ENCODE measurements around the gene GLT1D1. TPM values are rescaled to one million over a fixed set of nuclear protein-coding genes. Genes with fewer than 3 reads are reported as not detected.

GLT1D1 gene
- total RNA-seq, 2 experiments from 2014 or later: 0.32 TPM; not detected in 1

GRCh38 chr12:128840862-128841468 lies 12.3 kb upstream of the GLT1D1 start:
- Histone ChIP-seq H3K9me3 (ENCODE audit: low read length) (no peaks in the 10 kb centered on the region), H3K4me2 (ENCODE audit: low read length) (peak overlapping the region; percentile 70), H2AFZ (ENCODE audit: low read length) (no peak overlapping the region), H3K79me2 (ENCODE audit: insufficient read depth, low read depth, low read length) (no peaks in the 10 kb centered on the region), H3K36me3 (ENCODE audit: insufficient read depth, low read length) (no peaks in the 10 kb centered on the region), H3K4me1 (ENCODE audit: insufficient read depth, low read length, poor library complexity, severe bottlenecking) (peaks cover 33% of the 10 kb centered on the region), H3K27ac (ENCODE audit: low read depth, low read length, poor library complexity, severe bottlenecking) (peak overlapping the region; percentile 15), H3K4me3 (ENCODE audit: low read depth, low read length, poor library complexity, severe bottlenecking) (peak overlapping the region; percentile 26), H4K20me1 (ENCODE audit: insufficient read depth, low read length) (no peaks in the 10 kb centered on the region), H3K9me2 (ENCODE audit: insufficient read depth, low read length) (no peaks in the 10 kb centered on the region)
- no TSS peak for BruUV-seq (replicated peaks)
- ChIA-PET CTCF (ENCODE audit: unreplicated experiment) (no interaction called here), POLR2A (interaction anchor here (0.7 to 1.4 kb wide), 6 partner anchors 11 to 25 kb away, joined by 3 to 9 read pairs (median 3); no protein-coding TSS in a partner anchor)
- intact Hi-C loops (cut with micrococcal nuclease; ENCODE audit: unreplicated experiment): loop anchor here (1.0 kb wide), 1 partner anchor 11 kb away; no protein-coding TSS in a partner anchor
- DNase-seq (ENCODE audit: low spot score): peak; percentile 64
- TF ChIP-seq EZH2phosphoT487 (IDR thresholded peaks at IDR 0.05; ENCODE audit: borderline replicate concordance, low read depth, low read length): no peak

GRCh38 chr12:128842579-128842978 lies 10.7 kb upstream of the GLT1D1 start:
- H3K79me2 ChIP-seq (ENCODE audit: insufficient read depth, low read depth, low read length): no peaks in the 10 kb centered on the region
- H3K9me3 ChIP-seq (ENCODE audit: low read length): no peaks in the 10 kb centered on the region
- H3K4me2 ChIP-seq (ENCODE audit: low read length): no peak overlapping the region
- no peaks in the 10 kb centered on the region for H3K36me3 ChIP-seq (ENCODE audit: insufficient read depth, low read length)
- TF ChIP-seq CTCF (conservative IDR thresholded peaks at IDR 0.05; ENCODE audit: low read length) (no peak), EZH2phosphoT487 (IDR thresholded peaks at IDR 0.05; ENCODE audit: borderline replicate concordance, low read depth, low read length) (no peak)
- no peak for DNase-seq (ENCODE audit: low spot score)
- ChIA-PET POLR2A (interaction anchor here (0.6 kb wide), 1 partner anchor 111 kb away, joined by 3 read pairs; no protein-coding TSS in a partner anchor), CTCF (ENCODE audit: unreplicated experiment) (no interaction called here)
- intact Hi-C loops (cut with micrococcal nuclease; ENCODE audit: unreplicated experiment): no loop called here
- H3K4me1 ChIP-seq (ENCODE audit: insufficient read depth, low read length, poor library complexity, severe bottlenecking): peaks cover 33% of the 10 kb centered on the region
- H2AFZ ChIP-seq (ENCODE audit: low read length): no peak overlapping the region
- H4K20me1 ChIP-seq (ENCODE audit: insufficient read depth, low read length): no peaks in the 10 kb centered on the region
- no peak overlapping the region for H3K4me3 ChIP-seq (ENCODE audit: low read depth, low read length, poor library complexity, severe bottlenecking)
- no peaks in the 10 kb centered on the region for H3K9me2 ChIP-seq (ENCODE audit: insufficient read depth, low read length)
- H3K27ac ChIP-seq (ENCODE audit: low read depth, low read length, poor library complexity, severe bottlenecking): no peak overlapping the region
- no TSS peak for BruUV-seq (replicated peaks)

- no TSS peak for BruUV-seq (replicated peaks)
- no peak overlapping the region for H3K4me3 ChIP-seq (ENCODE audit: low read depth, low read length, poor library complexity, severe bottlenecking)
- intact Hi-C loops (cut with micrococcal nuclease; ENCODE audit: unreplicated experiment): no loop called here
- H3K79me2 ChIP-seq (ENCODE audit: insufficient read depth, low read depth, low read length): no peaks in the 10 kb centered on the region
- no peak overlapping the region for H2AFZ ChIP-seq (ENCODE audit: low read length)
- no peak for DNase-seq (ENCODE audit: low spot score)
- H3K36me3 ChIP-seq (ENCODE audit: insufficient read depth, low read length): no peaks in the 10 kb centered on the region
- ChIA-PET CTCF (ENCODE audit: unreplicated experiment) (no interaction called here), POLR2A (no interaction called here)
- peaks cover 33% of the 10 kb centered on the region for H3K4me1 ChIP-seq (ENCODE audit: insufficient read depth, low read length, poor library complexity, severe bottlenecking)
- H3K4me2 ChIP-seq (ENCODE audit: low read length): no peak overlapping the region
- H3K9me3 ChIP-seq (ENCODE audit: low read length): no peaks in the 10 kb centered on the region
- H4K20me1 ChIP-seq (ENCODE audit: insufficient read depth, low read length): no peaks in the 10 kb centered on the region
- TF ChIP-seq EZH2phosphoT487 (IDR thresholded peaks at IDR 0.05; ENCODE audit: borderline replicate concordance, low read depth, low read length) (no peak), CTCF (conservative IDR thresholded peaks at IDR 0.05; ENCODE audit: low read length) (no peak)
- H3K27ac ChIP-seq (ENCODE audit: low read depth, low read length, poor library complexity, severe bottlenecking): no peak overlapping the region
- H3K9me2 ChIP-seq (ENCODE audit: insufficient read depth, low read length): no peaks in the 10 kb centered on the region
Measured at GRCh38 chr12:128843538-128843937, 9.7 kb upstream of the GLT1D1 start.
